A673 (cell line): ENCODE data around the gene PHF21B.

ENCODE experiments used
- EZH2 ChIP-seq: fragments of 200-600 bp; sonication (generic); IDR thresholded peaks from 2 replicates; pipeline ENCODE4 v1.6.1; 2017; ENCODE audit warnings: borderline replicate concordance, low read depth, mild to moderate bottlenecking, mixed read lengths, antibody characterized with exemption, low read length; ENCODE audit not compliant: poor library complexity, severe bottlenecking
- TF ChIP-seq, protein P1 (sequence below): fragments of 300-800, 200-600 bp; sonication (generic); conservative IDR thresholded peaks from 2 replicates; pipeline ENCODE4 v1.5.1; 2017; ENCODE audit warnings: low read depth, mild to moderate bottlenecking, antibody characterized with exemption, low read length, moderate library complexity, mixed read lengths

DNA sequence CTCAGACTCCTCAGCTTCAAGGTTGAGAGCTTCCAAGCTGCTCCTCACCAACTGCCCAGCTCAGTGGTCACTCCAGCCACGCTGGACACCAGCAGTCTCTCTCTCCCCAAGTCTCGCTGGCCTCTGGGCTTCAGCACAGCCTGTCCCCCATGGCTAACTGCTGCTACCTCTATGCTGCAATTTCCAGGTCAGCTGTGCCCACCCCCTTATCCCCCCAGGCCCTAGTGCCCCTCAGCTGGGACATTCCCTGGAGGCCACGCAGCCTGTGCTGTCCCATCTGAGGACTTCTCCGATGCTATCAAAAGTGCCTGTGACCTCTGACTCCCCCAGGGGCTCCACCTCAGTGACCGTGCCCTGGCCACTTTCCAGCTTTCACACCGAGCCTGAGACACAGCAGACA lies 37.5 kb upstream of the PHF21B start:
- TF ChIP-seq, protein P1, sequence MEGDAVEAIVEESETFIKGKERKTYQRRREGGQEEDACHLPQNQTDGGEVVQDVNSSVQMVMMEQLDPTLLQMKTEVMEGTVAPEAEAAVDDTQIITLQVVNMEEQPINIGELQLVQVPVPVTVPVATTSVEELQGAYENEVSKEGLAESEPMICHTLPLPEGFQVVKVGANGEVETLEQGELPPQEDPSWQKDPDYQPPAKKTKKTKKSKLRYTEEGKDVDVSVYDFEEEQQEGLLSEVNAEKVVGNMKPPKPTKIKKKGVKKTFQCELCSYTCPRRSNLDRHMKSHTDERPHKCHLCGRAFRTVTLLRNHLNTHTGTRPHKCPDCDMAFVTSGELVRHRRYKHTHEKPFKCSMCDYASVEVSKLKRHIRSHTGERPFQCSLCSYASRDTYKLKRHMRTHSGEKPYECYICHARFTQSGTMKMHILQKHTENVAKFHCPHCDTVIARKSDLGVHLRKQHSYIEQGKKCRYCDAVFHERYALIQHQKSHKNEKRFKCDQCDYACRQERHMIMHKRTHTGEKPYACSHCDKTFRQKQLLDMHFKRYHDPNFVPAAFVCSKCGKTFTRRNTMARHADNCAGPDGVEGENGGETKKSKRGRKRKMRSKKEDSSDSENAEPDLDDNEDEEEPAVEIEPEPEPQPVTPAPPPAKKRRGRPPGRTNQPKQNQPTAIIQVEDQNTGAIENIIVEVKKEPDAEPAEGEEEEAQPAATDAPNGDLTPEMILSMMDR: no peak
- TF ChIP-seq EZH2: no peak
